AG04450 (cell line): ENCODE data around the gene KYAT1. TPM values are rescaled to one million over a fixed set of nuclear protein-coding genes. Genes with fewer than 3 reads are reported as not detected.

Experiments
- CTCF ChIA-PET: fragments of 300-600, 350-600 bp; formaldehyde crosslinking; extraction: SDS; loops from one replicate; lab custom pipeline; 2022; ENCODE audit warnings: antibody characterized with exemption, inconsistent platforms; lab: Charles Lee
- POLR2A ChIA-PET: fragments of 350-600 bp; formaldehyde crosslinking; extraction: SDS; loops from one replicate; lab custom pipeline; 2021; ENCODE audit warnings: antibody characterized with exemption, inconsistent platforms; lab: Yijun Ruan, JAX
- DNase-seq: peaks from one replicate; pipeline ENCODE4 v3.0.0-alpha.2; 2011; ENCODE audit warnings: low read depth, low spot score
- H3K27ac ChIP-seq: one replicate; pipeline ENCODE4 v1.5.1; 2012; ENCODE audit warnings: low read depth, low read length, control low read depth
- H3K27me3 ChIP-seq: one replicate; pipeline ENCODE4 v1.6.0; 2012; ENCODE audit warnings: low read length; ENCODE audit not compliant: control insufficient read depth, insufficient read depth
- H3K4me3 ChIP-seq: 2 replicates; pipeline ENCODE4 v1.5.1; 2011; ENCODE audit warnings: mild to moderate bottlenecking, low read depth, low read length, control low read depth
- H3K9me3 ChIP-seq: 2 replicates; pipeline ENCODE4 v1.5.1; 2012; ENCODE audit warnings: low read length; ENCODE audit not compliant: control insufficient read depth, insufficient read depth
- polyA plus RNA-seq: library from polyadenylated mRNA; depleted of rRNA; stranded (reverse); fragments of >200 nt; gene quantifications from 2 replicates; pipeline ENCODE4 v1.2.3, GENCODE V29; 2011
- TF ChIP-seq, protein P1 (sequence below): IDR thresholded peaks from 2 replicates; pipeline ENCODE4 v1.5.1; 2011; ENCODE audit warnings: low read depth, low read length, control low read depth, inconsistent platforms

The KYAT1 gene
- polyA plus RNA-seq, 1 experiment, result 5.2 TPM

DNA sequence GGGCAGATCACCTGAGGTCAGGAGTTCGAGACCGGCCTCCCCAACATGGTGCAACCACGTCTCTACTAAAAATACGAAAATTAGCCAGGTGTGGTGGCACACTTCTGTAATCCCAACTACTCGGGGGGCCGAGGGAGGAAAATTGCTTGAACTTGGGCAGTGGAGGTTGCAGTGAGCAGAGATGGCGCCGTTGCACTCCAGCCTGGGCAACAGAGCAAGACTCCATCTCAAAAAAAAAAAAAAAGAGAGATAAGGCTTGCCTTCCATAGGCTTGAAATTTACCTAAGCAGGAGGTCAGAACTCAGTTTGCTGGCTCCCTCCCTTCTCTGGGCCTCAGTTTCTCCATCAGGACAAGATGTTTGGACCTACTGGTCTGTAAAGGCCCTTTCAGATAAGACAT lies 53.5 kb downstream of the KYAT1 start:
- Histone ChIP-seq H3K4me3 (peak overlapping the region; percentile 87), H3K27ac (no peak overlapping the region), H3K27me3 (no peaks in the 10 kb centered on the region), H3K9me3 (no peaks in the 10 kb centered on the region; the same call in 1 of the 2 replicates)
- CTCF ChIA-PET, result interaction anchor here (3.0 kb wide), 1 partner anchor 10 kb away, joined by 24 read pairs; the partner anchor contains the start of gene ENDOG
- TF ChIP-seq, protein P1, sequence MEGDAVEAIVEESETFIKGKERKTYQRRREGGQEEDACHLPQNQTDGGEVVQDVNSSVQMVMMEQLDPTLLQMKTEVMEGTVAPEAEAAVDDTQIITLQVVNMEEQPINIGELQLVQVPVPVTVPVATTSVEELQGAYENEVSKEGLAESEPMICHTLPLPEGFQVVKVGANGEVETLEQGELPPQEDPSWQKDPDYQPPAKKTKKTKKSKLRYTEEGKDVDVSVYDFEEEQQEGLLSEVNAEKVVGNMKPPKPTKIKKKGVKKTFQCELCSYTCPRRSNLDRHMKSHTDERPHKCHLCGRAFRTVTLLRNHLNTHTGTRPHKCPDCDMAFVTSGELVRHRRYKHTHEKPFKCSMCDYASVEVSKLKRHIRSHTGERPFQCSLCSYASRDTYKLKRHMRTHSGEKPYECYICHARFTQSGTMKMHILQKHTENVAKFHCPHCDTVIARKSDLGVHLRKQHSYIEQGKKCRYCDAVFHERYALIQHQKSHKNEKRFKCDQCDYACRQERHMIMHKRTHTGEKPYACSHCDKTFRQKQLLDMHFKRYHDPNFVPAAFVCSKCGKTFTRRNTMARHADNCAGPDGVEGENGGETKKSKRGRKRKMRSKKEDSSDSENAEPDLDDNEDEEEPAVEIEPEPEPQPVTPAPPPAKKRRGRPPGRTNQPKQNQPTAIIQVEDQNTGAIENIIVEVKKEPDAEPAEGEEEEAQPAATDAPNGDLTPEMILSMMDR, result no peak
- POLR2A ChIA-PET, result interaction anchor here (0.5 kb wide), 1 partner anchor 148 kb away, joined by 5 read pairs; no protein-coding TSS in a partner anchor
- DNase-seq, result no peak

DNA sequence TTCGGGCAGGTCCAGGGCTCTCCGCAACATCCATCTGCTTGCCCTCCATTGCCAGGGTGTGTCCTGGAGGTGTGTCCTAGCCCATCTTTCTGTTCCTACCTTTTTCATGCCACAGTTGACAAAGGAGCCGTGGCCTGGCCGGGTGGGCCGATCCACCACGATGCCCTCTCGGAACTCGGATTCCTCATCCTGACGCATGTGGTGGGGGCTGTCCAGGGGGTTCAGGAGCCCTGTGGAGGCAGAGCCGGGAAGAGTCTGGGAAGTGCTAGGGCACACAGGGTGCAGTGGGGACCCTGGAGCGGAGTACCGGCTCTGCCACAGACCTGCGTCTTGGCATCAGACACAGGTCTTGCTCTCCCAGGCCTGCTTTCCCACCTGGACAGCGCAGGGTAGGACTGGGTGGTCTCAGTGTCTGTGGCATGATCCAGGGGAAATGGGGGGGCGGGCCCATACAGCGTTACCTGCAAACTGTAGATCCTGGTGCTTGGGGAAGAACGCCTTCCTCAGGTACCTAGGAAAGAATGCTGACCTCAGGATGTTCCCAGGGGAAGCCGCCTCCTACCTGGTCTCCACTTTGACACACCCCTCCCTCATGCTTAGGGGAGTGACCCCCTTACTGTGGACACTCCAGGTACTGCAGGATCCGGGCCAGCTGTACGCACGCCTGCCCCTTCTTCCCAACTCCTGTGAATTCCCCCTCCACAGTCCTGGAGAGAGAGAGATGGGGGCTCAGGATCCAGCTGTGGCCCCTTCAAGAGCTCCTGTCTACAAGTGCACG lies 55.6 kb downstream of the KYAT1 start:
- ChIA-PET CTCF (interaction anchor here (3.0 kb wide), 1 partner anchor 8 kb away, joined by 24 read pairs; the partner anchor contains the start of gene ENDOG), POLR2A (interaction anchor here (1.1 kb wide), 1 partner anchor 8 kb away, joined by 3 read pairs; the partner anchor contains the start of gene ENDOG)
- no peaks in the 10 kb centered on the region for H3K27me3 ChIP-seq
- TF ChIP-seq, protein P1, result no peak
- no peak for DNase-seq
- no peaks in the 10 kb centered on the region; the same call in 1 of the 2 replicates for H3K9me3 ChIP-seq
- no peak overlapping the region for H3K4me3 ChIP-seq
- H3K27ac ChIP-seq, result no peak overlapping the region

DNA sequence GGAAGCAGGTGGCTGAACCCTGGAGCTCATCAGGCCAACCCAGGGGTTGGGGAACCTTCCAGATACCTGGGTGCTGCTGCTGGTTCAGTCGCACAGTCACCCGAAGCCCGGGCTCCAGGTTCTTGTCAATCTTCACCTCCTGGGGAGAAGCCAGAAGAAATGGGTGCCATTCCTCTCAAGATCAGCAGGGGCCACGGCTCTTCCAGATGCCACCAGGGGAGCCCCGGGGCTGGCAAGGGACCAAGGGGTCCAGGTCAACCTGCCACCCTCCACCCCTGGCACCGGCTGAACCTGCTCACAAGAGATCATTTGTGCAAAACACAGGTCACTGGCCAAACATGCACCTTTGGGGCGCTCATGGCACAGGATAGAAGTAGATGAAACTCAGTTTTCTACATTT lies 56.8 kb downstream of the KYAT1 start:
- CTCF ChIA-PET, result interaction anchor here (0.6 kb wide), 1 partner anchor 203 kb away, joined by 6 read pairs; the partner anchor contains the start of gene SH3GLB2
- TF ChIP-seq, protein P1, result no peak
- no peak for DNase-seq
- POLR2A ChIA-PET, result no interaction called here
- Histone ChIP-seq H3K27me3 (no peaks in the 10 kb centered on the region), H3K9me3 (no peaks in the 10 kb centered on the region; the same call in 1 of the 2 replicates), H3K4me3 (no peak overlapping the region), H3K27ac (no peak overlapping the region)

DNA sequence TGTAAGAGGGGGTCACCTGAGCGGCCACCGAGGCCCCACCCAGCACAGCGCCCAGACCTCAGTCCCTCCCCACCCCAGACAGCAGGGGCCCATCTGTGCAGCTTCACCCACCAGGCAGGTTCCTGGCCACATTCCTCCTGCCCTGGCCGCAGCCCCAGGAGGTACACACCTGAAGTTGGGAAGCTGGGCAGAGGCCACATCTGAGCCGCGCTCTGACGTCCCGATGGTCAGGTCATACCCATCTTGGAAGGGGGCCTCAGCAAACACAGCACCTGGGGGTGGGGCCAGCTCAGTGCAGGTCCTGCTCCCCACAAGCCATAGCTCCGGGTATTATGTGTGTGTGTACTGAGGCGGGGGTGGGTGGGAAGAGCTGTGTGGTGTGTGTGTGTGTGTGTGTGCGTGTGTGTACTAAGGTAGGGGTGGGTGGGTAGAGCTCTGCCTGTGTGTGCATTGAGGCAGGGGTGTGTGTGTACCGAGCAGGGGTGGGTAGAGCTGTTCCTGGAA lies 57.8 kb downstream of the KYAT1 start:
- no peaks in the 10 kb centered on the region for H3K9me3 ChIP-seq
- H3K27me3 ChIP-seq, result no peaks in the 10 kb centered on the region
- H3K4me3 ChIP-seq, result no peak overlapping the region
- POLR2A ChIA-PET, result no interaction called here
- CTCF ChIA-PET, result interaction anchor here (0.6 kb wide), 1 partner anchor 105 kb away, joined by 3 read pairs; no protein-coding TSS in a partner anchor
- H3K27ac ChIP-seq, result no peak overlapping the region
- no peak for DNase-seq
- TF ChIP-seq, protein P1, result no peak
